ENCODE measurements around the gene TOMM40. TPM values are rescaled to one million over a fixed set of nuclear protein-coding genes. Genes with fewer than 3 reads are reported as not detected.
A peak's percentile ranks its signal among the peaks of the same experiment; 100 is the strongest.
"Not testable (repeated sequence)": the region's sequence is repeated elsewhere in the genome, so short reads cannot be mapped to it uniquely, and the experiment has no call there.

The TOMM40 gene
- polyA plus RNA-seq, 3 donors, result 25.6 to 60.5 (median 26.4) TPM

DNA sequence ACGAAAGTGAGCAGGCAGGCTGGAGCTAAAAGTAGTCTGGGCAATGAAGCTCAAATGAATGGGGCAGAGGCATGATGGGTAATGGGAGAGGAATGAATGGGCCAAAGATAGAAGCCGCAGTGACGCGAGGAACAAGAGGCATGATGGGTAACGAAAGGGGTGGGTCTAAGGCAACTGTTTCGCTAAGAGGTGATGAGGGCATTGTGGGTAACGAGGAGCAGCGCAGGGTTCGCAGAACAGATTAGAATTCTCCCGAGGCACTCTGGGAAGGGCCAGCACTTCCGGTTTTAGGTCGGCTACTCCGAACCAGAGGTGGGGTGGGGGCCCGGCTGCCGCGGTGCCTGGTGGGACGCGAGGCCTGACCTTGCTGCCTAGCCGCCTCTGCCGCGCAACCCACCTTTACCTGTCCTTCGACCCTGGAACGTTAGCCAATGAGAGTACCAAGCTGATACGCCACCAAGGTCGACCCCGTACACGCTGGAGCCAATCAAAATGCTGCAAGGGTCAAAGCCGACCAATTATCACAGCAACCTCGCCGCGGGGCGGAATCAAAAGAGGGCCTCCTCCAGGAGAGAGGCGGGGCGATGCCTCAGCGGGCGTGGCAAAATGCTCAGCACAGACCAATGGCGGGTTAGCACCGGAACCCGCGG lies 563 bp upstream of the TOMM40 start:
- 0% methylated on average over 40 of the region's 40 CpGs for WGBS, 3 donors
- peak overlapping the region; percentile 98 for H3K27ac ChIP-seq (ENCODE audit: low read depth, low read length)

DNA sequence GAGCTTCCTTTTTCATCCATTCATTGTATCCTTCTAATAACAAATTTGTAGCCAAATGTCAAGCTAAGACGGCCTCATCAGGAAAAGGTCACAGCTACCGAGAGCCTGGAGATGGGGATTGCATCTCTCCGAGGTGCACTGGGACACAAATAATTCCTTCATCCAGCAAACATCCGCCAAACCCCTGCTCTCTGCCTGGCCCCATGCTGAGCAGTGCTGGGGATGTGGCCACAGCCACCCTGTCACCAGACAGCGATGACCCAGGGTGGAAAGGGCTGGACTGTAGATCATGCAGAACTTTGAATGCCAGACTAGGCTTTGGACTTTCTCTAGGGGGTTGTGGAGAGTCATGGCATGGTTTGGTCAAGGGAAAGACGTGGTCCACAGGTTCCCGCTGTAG lies 1.9 kb downstream of the TOMM40 start:
- WGBS, 3 donors, result 86 to 90% (median 87%) methylated on average over 7 of the region's 7 CpGs
- H3K27ac ChIP-seq (ENCODE audit: low read depth, low read length), result no peak overlapping the region

DNA sequence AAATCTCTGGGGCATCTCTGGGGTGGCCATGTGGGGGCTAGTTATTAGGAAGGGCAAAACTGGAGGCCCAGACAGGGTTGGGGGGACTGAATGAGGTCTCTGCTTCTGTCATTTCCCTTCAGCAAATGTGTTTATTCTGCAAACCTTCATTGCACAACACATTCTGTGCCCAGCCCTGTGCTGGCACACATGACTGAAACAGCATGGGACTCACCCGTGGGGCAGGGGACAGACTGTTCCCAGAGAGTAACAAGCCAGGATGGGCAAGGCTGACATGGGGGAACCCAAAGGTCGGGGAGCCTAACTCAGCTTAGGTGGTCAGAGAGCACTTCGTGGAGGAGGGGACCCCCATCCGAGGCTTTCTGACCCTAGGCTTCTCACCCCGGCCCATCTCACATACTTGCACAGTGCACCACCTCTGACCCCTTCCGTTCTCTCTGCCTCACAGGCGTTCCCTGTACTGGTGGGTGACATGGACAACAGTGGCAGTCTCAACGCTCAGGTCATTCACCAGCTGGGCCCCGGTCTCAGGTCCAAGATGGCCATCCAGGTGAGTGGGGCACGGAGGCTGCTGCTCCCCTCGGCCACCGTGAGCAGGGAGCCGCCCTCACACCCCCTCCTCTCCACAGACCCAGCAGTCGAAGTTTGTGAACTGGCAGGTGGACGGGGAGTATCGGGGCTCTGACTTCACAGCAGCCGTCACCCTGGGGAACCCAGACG lies 2.4 kb downstream of the TOMM40 start:
- WGBS, 3 donors, result 89 to 91% (median 90%) methylated on average over 18 of the region's 18 CpGs
- no peak overlapping the region for H3K27ac ChIP-seq (ENCODE audit: low read depth, low read length)

DNA sequence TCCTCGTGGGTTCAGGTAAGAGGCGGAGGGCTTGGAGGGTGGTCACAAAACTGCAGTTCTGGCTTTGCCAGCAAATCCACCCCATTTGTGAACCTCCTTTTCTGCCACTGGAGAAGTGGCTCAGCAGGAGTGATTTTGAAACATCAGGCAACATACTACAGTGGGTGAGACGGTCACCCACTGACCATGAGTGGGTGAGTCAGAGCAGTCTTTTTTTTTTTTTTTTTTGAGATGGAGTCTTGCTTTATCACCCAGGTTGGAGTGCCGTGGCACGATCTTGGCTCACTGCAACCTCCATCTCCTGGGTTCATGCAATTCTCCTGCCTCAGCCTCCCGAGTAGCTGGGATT lies 3.0 kb downstream of the TOMM40 start:
- 89 to 96% (median 91%) methylated on average over 6 of the region's 6 CpGs for WGBS, 3 donors
- H3K27ac ChIP-seq (ENCODE audit: low read depth, low read length), result no peak overlapping the region

DNA sequence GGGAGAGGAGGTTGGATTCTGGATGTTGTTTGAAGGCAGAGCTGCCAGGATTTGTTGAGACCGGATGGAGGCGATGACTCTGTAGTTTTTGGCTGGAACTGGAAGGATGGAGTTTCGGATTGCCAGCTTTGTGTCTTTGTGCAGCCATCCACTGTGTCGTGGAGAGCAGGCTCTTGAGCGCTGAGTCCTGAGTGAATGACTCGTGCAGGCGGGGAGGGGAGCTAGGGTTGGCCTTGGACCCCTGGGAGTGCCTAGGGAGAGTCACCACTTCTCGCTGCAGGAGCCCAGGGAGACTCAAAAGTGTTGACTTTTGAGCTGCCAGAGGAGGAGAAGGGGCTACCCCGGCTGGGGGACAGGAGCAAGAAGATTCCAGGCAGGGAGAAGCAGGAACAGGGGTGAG lies 3.9 kb downstream of the TOMM40 start:
- no peak overlapping the region for H3K27ac ChIP-seq (ENCODE audit: low read depth, low read length)
- WGBS, 3 donors, result 75 to 83% (median 78%) methylated on average over 9 of the region's 9 CpGs

DNA sequence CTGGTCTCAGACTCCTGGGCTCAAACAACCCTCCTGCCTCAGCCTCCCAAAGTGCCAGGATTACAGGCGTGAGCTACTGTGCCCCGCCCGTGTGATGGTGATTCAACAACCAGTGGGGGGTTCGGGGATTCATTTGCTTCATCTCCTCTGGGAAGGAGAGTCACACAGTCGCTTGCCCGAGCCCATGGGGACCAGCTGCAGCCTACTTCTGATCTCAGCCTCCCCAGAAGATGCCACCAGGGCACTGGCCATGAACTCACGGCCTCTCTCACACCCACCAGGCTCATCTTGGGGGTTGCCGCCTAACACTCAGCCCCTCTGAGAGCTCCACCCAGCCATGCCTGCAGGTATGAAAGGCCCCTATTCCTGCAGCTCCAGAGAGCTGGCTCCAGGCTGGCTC lies 6.8 kb downstream of the TOMM40 start:
- WGBS, 3 donors, result 88 to 93% (median 89%) methylated on average over 8 of the region's 8 CpGs
- no peak overlapping the region for H3K27ac ChIP-seq (ENCODE audit: low read depth, low read length)

DNA sequence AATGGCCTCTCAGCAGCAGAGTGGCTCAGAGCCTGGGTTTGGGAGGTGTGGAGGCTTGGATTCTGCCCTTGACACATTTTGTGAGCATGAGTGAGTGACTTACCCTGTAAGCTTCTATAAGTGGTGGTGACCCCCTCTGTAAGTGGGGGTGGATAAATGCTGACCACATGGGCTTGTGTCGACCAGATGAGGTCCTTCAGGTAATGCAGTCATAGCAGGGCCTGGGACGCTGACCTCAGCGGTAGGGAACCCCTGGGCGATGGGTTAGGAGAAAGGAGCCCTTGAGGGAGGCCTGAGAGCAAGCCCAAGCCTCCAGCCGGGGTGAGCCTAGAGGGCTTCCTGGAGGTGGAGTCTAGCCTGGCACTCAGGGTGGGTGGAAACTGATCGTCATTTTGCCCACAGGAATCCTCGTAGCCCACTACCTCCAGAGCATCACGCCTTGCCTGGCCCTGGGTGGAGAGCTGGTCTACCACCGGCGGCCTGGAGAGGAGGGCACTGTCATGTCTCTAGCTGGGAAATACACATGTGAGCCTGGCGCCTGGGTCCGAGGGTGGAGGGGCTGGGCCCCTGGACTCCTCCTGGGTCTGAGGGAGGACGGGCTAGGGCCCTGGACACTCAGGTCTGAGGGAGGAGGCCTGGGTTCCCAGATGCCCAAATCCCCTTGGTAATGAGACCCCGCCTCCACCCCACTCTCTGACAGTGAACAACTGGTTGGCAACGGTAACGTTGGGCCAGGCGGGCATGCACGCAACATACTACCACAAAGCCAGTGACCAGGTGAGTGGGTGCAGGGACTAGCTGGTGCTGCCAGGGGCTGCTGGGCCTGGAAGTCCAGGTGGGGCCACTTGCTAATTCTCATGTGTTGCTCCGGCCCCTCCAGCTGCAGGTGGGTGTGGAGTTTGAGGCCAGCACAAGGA lies 9.5 kb downstream of the TOMM40 start:
- 91 to 96% (median 92%) methylated on average over 19 of the region's 19 CpGs for WGBS, 3 donors
- H3K27ac ChIP-seq (ENCODE audit: low read depth, low read length), result no peak overlapping the region

DNA sequence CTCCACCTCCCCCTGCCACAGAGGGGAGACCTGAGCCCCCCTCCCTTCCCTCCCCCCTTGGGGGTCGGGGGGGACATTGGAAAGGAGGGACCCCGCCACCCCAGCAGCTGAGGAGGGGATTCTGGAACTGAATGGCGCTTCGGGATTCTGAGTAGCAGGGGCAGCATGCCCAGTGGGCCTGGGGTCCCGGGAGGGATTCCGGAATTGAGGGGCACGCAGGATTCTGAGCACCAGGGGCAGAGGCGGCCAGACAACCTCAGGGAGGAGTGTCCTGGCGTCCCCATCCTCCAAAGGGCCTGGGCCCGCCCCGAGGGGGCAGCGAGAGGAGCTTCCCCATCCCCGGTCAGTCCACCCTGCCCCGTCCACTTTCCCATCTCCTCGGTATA lies 12.2 kb downstream of the TOMM40 start:
- H3K27ac ChIP-seq (ENCODE audit: low read depth, low read length), result no peak overlapping the region
- WGBS, 3 donors, result 69 to 77% (median 74%) methylated on average over 14 to 15 of the region's 15 CpGs

DNA sequence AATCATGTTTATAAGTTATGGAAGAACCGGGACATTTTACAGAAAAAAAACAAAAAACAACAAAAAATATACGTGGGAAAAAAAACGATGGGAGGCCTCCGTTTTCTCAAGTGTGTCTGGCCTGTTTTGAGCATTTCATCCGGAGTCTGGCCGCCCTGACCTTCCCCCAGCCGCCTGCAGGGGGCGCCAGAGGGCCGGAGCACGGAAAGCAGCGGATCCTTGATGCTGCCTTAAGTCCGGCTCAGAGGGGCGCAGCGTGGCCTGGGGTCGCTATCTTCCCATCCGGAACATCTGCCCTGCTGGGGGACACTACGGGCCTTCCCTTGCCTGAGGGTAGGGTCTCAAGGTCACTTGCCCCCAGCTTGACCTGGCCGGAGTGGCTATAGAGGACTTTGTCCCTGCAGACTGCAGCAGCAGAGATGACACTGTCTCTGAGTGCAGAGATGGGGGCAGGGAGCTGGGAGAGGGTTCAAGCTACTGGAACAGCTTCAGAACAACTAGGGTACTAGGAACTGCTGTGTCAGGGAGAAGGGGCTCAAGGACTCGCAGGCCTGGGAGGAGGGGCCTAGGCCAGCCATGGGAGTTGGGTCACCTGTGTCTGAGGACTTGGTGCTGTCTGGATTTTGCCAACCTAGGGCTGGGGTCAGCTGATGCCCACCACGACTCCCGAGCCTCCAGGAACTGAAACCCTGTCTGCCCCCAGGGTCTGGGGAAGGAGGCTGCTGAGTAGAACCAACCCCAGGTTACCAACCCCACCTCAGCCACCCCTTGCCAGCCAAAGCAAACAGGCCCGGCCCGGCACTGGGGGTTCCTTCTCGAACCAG lies 12.8 kb downstream of the TOMM40 start:
- WGBS, 3 donors, result 11 to 22% (median 20%) methylated on average over 24 of the region's 24 CpGs
- no peak overlapping the region for H3K27ac ChIP-seq (ENCODE audit: low read depth, low read length)

DNA sequence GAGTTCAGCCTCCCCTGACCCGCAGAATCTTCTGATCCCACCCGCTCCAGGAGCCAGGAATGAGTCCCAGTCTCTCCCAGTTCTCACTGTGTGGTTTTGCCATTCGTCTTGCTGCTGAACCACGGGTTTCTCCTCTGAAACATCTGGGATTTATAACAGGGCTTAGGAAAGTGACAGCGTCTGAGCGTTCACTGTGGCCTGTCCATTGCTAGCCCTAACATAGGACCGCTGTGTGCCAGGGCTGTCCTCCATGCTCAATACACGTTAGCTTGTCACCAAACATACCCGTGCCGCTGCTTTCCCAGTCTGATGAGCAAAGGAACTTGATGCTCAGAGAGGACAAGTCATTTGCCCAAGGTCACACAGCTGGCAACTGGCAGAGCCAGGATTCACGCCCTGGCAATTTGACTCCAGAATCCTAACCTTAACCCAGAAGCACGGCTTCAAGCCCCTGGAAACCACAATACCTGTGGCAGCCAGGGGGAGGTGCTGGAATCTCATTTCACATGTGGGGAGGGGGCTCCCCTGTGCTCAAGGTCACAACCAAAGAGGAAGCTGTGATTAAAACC lies 13.5 kb downstream of the TOMM40 start:
- no peak overlapping the region for H3K27ac ChIP-seq (ENCODE audit: low read depth, low read length)
- 38 to 70% (median 62%) methylated on average over 12 of the region's 12 CpGs for WGBS, 3 donors

DNA sequence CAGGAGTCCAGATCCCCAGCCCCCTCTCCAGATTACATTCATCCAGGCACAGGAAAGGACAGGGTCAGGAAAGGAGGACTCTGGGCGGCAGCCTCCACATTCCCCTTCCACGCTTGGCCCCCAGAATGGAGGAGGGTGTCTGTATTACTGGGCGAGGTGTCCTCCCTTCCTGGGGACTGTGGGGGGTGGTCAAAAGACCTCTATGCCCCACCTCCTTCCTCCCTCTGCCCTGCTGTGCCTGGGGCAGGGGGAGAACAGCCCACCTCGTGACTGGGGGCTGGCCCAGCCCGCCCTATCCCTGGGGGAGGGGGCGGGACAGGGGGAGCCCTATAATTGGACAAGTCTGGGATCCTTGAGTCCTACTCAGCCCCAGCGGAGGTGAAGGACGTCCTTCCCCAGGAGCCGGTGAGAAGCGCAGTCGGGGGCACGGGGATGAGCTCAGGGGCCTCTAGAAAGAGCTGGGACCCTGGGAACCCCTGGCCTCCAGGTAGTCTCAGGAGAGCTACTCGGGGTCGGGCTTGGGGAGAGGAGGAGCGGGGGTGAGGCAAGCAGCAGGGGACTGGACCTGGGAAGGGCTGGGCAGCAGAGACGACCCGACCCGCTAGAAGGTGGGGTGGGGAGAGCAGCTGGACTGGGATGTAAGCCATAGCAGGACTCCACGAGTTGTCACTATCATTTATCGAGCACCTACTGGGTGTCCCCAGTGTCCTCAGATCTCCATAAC lies 14.5 kb downstream of the TOMM40 start, which contains the start of gene APOE:
Gene APOE, plus strand, starts transcription at position 360 of the 724 bp plus-strand sequence. CDS start 829 bp downstream, outside the sequence.
- no peak within 1 kb of the TSS for H3K27ac ChIP-seq (ENCODE audit: low read depth, low read length)
- WGBS, 3 donors, result 1 to 3% (median 2%) methylated on average over 19 to 20 of the region's 20 CpGs

DNA sequence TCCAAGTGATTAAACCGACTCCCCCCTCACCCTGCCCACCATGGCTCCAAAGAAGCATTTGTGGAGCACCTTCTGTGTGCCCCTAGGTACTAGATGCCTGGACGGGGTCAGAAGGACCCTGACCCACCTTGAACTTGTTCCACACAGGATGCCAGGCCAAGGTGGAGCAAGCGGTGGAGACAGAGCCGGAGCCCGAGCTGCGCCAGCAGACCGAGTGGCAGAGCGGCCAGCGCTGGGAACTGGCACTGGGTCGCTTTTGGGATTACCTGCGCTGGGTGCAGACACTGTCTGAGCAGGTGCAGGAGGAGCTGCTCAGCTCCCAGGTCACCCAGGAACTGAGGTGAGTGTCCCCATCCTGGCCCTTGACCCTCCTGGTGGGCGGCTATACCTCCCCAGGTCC lies 16.6 kb downstream of the TOMM40 start:
- no peak overlapping the region for H3K27ac ChIP-seq (ENCODE audit: low read depth, low read length)
- 90 to 93% (median 91%) methylated on average over 12 of the region's 12 CpGs for WGBS, 3 donors

DNA sequence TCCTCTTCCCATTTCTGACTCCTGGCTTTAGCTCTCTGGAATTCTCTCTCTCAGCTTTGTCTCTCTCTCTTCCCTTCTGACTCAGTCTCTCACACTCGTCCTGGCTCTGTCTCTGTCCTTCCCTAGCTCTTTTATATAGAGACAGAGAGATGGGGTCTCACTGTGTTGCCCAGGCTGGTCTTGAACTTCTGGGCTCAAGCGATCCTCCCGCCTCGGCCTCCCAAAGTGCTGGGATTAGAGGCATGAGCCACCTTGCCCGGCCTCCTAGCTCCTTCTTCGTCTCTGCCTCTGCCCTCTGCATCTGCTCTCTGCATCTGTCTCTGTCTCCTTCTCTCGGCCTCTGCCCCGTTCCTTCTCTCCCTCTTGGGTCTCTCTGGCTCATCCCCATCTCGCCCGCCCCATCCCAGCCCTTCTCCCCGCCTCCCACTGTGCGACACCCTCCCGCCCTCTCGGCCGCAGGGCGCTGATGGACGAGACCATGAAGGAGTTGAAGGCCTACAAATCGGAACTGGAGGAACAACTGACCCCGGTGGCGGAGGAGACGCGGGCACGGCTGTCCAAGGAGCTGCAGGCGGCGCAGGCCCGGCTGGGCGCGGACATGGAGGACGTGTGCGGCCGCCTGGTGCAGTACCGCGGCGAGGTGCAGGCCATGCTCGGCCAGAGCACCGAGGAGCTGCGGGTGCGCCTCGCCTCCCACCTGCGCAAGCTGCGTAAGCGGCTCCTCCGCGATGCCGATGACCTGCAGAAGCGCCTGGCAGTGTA lies 17.2 kb downstream of the TOMM40 start:
- 93 to 94% (median 93%) methylated on average over 46 of the region's 46 CpGs for WGBS, 3 donors
- no peak overlapping the region for H3K27ac ChIP-seq (ENCODE audit: low read depth, low read length)

DNA sequence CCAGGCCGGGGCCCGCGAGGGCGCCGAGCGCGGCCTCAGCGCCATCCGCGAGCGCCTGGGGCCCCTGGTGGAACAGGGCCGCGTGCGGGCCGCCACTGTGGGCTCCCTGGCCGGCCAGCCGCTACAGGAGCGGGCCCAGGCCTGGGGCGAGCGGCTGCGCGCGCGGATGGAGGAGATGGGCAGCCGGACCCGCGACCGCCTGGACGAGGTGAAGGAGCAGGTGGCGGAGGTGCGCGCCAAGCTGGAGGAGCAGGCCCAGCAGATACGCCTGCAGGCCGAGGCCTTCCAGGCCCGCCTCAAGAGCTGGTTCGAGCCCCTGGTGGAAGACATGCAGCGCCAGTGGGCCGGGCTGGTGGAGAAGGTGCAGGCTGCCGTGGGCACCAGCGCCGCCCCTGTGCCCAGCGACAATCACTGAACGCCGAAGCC lies 17.8 kb downstream of the TOMM40 start:
- H3K27ac ChIP-seq (ENCODE audit: low read depth, low read length), result no peak overlapping the region
- WGBS, 3 donors, result 95 to 96% (median 95%) methylated on average over 33 to 44 of the region's 44 CpGs

DNA sequence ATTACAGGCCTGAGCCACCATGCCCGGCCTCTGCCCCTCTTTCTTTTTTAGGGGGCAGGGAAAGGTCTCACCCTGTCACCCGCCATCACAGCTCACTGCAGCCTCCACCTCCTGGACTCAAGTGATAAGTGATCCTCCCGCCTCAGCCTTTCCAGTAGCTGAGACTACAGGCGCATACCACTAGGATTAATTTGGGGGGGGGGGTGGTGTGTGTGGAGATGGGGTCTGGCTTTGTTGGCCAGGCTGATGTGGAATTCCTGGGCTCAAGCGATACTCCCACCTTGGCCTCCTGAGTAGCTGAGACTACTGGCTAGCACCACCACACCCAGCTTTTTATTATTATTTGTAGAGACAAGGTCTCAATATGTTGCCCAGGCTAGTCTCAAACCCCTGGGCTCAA lies 18.7 kb downstream of the TOMM40 start:
- H3K27ac ChIP-seq (ENCODE audit: low read depth, low read length), result no peak overlapping the region
- 87 to 96% (median 93%) methylated on average over 5 of the region's 5 CpGs for WGBS, 3 donors

DNA sequence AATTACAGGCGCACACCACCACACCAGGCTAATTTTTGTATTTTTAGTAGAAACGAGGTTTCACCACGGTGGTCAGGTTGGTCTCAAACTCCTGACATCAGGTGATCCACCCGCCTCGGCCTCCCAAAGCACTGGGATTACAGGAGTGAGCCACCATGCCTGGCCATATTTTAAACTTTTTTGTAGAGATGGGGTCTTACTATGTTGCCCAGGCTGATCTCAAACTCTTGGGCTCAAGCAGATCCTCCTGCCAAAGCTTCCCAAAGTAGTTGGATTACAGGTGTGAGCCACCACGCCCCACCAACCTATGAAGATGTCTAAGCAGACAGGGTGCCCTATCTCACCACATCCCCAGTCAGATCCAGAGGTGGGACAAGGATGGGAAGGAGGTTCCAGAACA lies 20.8 kb downstream of the TOMM40 start:
- H3K27ac ChIP-seq (ENCODE audit: low read depth, low read length), result not testable (repeated sequence)
- WGBS, 3 donors, result 76 to 93% (median 92%) methylated on average over 6 of the region's 6 CpGs

DNA sequence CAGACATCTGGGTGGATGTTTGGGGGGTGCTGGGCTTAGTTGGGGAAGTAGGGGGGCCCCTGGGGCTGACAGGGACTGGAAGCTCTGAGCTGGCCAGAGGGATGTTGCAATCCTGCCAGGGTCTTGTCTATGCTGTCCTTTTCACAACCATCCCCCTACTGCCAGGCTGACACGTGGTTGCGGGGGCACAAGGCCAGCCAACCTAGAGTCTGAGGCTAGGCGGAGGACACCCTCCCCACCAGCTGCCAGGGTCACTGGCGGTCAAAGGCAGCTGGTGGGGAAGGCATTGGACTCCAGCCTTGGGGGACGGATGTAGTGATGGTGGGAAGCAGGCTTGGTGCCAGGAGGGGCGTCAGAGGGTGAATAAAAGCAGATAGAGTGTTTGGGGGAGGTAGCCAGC lies 21.8 kb downstream of the TOMM40 start:
- 36 to 52% (median 47%) methylated on average over 6 of the region's 6 CpGs for WGBS, 3 donors
- H3K27ac ChIP-seq (ENCODE audit: low read depth, low read length), result no peak overlapping the region
